WTC11 (cell line): ENCODE data around the gene PEAK1.

Experiments
- CREB1 ChIP-seq: sonication (generic); formaldehyde crosslinking; IDR thresholded peaks from 2 replicates; pipeline ENCODE4 v1.8.0; 2023; ENCODE audit warnings: mild to moderate bottlenecking, missing genetic modification reagents
- GABPB1 ChIP-seq: sonication (generic); formaldehyde crosslinking; IDR thresholded peaks from 2 replicates; pipeline ENCODE4 v1.8.1; 2023; ENCODE audit warnings: mild to moderate bottlenecking, missing genetic modification reagents
- TCF7 ChIP-seq: sonication (generic); formaldehyde crosslinking; IDR thresholded peaks from 2 replicates; pipeline ENCODE4 v1.8.0; 2022; ENCODE audit warnings: mild to moderate bottlenecking, low read depth, missing genetic modification reagents, moderate library complexity
- TP53 ChIP-seq: sonication (generic); formaldehyde crosslinking; IDR thresholded peaks from 2 replicates; pipeline ENCODE4 v1.8.1; 2023; ENCODE audit warnings: mild to moderate bottlenecking, missing genetic modification reagents
- ZBTB21 ChIP-seq: sonication (generic); formaldehyde crosslinking; IDR thresholded peaks from 2 replicates; pipeline ENCODE4 v1.8.1; 2023; ENCODE audit warnings: mild to moderate bottlenecking, missing genetic modification reagents, borderline replicate concordance
- ZNF423 ChIP-seq: fragments of 250-450 bp; sonication (Bioruptor Pico); IDR thresholded peaks from 2 replicates; pipeline ENCODE4 v2.1.2; 2022; ENCODE audit warnings: mild to moderate bottlenecking, moderate library complexity
- TF ChIP-seq, protein P1 (sequence below): fragments of 200-600 bp; IDR thresholded peaks from 2 replicates; pipeline ENCODE4 v1.8.0; 2022; ENCODE audit warnings: antibody characterized with exemption
- TF ChIP-seq, protein P2 (sequence below): sonication (generic); formaldehyde crosslinking; IDR thresholded peaks from 2 replicates; pipeline ENCODE4 v1.8.1; 2023; ENCODE audit warnings: mild to moderate bottlenecking, missing genetic modification reagents
- TF ChIP-seq, protein P3 (sequence below): sonication (generic); formaldehyde crosslinking; IDR thresholded peaks from 2 replicates; pipeline ENCODE4 v1.8.1; 2023; ENCODE audit warnings: mild to moderate bottlenecking, missing genetic modification reagents, borderline replicate concordance

GRCh38 chr15:77057685-77058084 lies 362.2 kb downstream of the PEAK1 start:
- TF ChIP-seq GABPB1 (CRISPR knock-in tag): no peak
- TF ChIP-seq, protein P1, sequence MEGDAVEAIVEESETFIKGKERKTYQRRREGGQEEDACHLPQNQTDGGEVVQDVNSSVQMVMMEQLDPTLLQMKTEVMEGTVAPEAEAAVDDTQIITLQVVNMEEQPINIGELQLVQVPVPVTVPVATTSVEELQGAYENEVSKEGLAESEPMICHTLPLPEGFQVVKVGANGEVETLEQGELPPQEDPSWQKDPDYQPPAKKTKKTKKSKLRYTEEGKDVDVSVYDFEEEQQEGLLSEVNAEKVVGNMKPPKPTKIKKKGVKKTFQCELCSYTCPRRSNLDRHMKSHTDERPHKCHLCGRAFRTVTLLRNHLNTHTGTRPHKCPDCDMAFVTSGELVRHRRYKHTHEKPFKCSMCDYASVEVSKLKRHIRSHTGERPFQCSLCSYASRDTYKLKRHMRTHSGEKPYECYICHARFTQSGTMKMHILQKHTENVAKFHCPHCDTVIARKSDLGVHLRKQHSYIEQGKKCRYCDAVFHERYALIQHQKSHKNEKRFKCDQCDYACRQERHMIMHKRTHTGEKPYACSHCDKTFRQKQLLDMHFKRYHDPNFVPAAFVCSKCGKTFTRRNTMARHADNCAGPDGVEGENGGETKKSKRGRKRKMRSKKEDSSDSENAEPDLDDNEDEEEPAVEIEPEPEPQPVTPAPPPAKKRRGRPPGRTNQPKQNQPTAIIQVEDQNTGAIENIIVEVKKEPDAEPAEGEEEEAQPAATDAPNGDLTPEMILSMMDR: no peak
- TF ChIP-seq ZBTB21: no peak
- no peak for TF ChIP-seq ZNF423
- TF ChIP-seq, protein P2, sequence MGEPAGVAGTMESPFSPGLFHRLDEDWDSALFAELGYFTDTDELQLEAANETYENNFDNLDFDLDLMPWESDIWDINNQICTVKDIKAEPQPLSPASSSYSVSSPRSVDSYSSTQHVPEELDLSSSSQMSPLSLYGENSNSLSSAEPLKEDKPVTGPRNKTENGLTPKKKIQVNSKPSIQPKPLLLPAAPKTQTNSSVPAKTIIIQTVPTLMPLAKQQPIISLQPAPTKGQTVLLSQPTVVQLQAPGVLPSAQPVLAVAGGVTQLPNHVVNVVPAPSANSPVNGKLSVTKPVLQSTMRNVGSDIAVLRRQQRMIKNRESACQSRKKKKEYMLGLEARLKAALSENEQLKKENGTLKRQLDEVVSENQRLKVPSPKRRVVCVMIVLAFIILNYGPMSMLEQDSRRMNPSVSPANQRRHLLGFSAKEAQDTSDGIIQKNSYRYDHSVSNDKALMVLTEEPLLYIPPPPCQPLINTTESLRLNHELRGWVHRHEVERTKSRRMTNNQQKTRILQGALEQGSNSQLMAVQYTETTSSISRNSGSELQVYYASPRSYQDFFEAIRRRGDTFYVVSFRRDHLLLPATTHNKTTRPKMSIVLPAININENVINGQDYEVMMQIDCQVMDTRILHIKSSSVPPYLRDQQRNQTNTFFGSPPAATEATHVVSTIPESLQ: no peak
- TF ChIP-seq, protein P3, sequence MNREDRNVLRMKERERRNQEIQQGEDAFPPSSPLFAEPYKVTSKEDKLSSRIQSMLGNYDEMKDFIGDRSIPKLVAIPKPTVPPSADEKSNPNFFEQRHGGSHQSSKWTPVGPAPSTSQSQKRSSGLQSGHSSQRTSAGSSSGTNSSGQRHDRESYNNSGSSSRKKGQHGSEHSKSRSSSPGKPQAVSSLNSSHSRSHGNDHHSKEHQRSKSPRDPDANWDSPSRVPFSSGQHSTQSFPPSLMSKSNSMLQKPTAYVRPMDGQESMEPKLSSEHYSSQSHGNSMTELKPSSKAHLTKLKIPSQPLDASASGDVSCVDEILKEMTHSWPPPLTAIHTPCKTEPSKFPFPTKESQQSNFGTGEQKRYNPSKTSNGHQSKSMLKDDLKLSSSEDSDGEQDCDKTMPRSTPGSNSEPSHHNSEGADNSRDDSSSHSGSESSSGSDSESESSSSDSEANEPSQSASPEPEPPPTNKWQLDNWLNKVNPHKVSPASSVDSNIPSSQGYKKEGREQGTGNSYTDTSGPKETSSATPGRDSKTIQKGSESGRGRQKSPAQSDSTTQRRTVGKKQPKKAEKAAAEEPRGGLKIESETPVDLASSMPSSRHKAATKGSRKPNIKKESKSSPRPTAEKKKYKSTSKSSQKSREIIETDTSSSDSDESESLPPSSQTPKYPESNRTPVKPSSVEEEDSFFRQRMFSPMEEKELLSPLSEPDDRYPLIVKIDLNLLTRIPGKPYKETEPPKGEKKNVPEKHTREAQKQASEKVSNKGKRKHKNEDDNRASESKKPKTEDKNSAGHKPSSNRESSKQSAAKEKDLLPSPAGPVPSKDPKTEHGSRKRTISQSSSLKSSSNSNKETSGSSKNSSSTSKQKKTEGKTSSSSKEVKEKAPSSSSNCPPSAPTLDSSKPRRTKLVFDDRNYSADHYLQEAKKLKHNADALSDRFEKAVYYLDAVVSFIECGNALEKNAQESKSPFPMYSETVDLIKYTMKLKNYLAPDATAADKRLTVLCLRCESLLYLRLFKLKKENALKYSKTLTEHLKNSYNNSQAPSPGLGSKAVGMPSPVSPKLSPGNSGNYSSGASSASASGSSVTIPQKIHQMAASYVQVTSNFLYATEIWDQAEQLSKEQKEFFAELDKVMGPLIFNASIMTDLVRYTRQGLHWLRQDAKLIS (CRISPR knock-in tag): no peak
- no peak for TF ChIP-seq CREB1 (CRISPR knock-in tag)
- no peak for TF ChIP-seq TCF7 (CRISPR knock-in tag)
- TF ChIP-seq TP53 (CRISPR knock-in tag): no peak
